Mesendoderm (in vitro differentiated cells): ENCODE results near the gene ZNF618.

Experiments used
- DNase-seq: peaks from one replicate; pipeline ENCODE4 v3.0.0; 2013
- H2AK5ac ChIP-seq: 2 replicates; pipeline ENCODE4 v1.6.1; 2013; ENCODE audit warnings: low read length, inconsistent platforms
- H2BK120ac ChIP-seq: 2 replicates; pipeline ENCODE4 v1.6.1; 2013; ENCODE audit warnings: low read depth, mild to moderate bottlenecking, low read length, moderate library complexity, mixed read lengths
- H2BK15ac ChIP-seq: replicated peaks from 2 replicates; pipeline ENCODE4 v1.6.1; 2013; ENCODE audit warnings: low read depth, mild to moderate bottlenecking, moderate library complexity
- H2BK5ac ChIP-seq: 2 replicates; pipeline ENCODE4 v1.6.1; 2013; ENCODE audit warnings: low read length, inconsistent platforms
- H3K18ac ChIP-seq: 2 replicates; pipeline ENCODE4 v1.6.1; 2013; ENCODE audit warnings: mild to moderate bottlenecking, low read length, mixed read lengths
- H3K23ac ChIP-seq: one replicate; pipeline ENCODE4 v1.6.1; 2013; ENCODE audit warnings: low read length
- H3K27ac ChIP-seq: 2 replicates; pipeline ENCODE4 v1.5.1; 2013; ENCODE audit warnings: low read depth, mild to moderate bottlenecking, inconsistent platforms, low read length, moderate library complexity
- H3K27me3 ChIP-seq: 2 replicates; pipeline ENCODE4 v1.6.1; 2013; ENCODE audit warnings: low read length, control low read depth, mild to moderate bottlenecking, inconsistent platforms; ENCODE audit not compliant: insufficient read depth, poor library complexity
- H3K36me3 ChIP-seq: 2 replicates; pipeline ENCODE4 v1.6.1; 2013; ENCODE audit warnings: low read length, inconsistent platforms; ENCODE audit not compliant: control insufficient read depth, insufficient read depth
- H3K4ac ChIP-seq: one replicate; pipeline ENCODE4 v1.6.1; 2013; ENCODE audit warnings: low read depth, mild to moderate bottlenecking, low read length, moderate library complexity
- H3K4me1 ChIP-seq: 2 replicates; pipeline ENCODE4 v1.6.1; 2013; ENCODE audit warnings: low read depth, low read length, inconsistent platforms; ENCODE audit not compliant: control insufficient read depth
- H3K4me2 ChIP-seq: 2 replicates; pipeline ENCODE4 v1.6.1; 2013; ENCODE audit warnings: low read length
- H3K4me3 ChIP-seq: 2 replicates; pipeline ENCODE4 v1.5.1; 2013; ENCODE audit warnings: mild to moderate bottlenecking, low read length
- H3K56ac ChIP-seq: one replicate; pipeline ENCODE4 v1.6.1; 2013; ENCODE audit warnings: low read length
- H3K79me1 ChIP-seq: 2 replicates; pipeline ENCODE4 v1.6.1; 2013; ENCODE audit warnings: low read length, inconsistent platforms
- H3K79me2 ChIP-seq: 2 replicates; pipeline ENCODE4 v1.6.1; 2013; ENCODE audit warnings: mild to moderate bottlenecking, low read length; ENCODE audit not compliant: control insufficient read depth, insufficient read depth
- H3K9ac ChIP-seq: 2 replicates; pipeline ENCODE4 v1.6.1; 2013; ENCODE audit warnings: low read length, inconsistent platforms
- H4K5ac ChIP-seq: one replicate; pipeline ENCODE4 v1.6.1; 2013; ENCODE audit warnings: low read length
- H4K8ac ChIP-seq: one replicate; pipeline ENCODE4 v1.6.1; 2013; ENCODE audit warnings: low read depth, mild to moderate bottlenecking, control low read depth, low read length, moderate library complexity
- WGBS: extraction: QIAGEN DNeasy Blood & Tissue Kit; methylation state at CpG from one replicate; pipeline ENCODE4 v1.1.7; 2013; ENCODE audit warnings: low lambda C conversion rate, missing lambda C conversion rate; ENCODE audit not compliant: insufficient coverage; ENCODE audit errors: extremely low coverage; 5-methylcytosine and 5-hydroxymethylcytosine counted together

Gene ZNF618

DNA sequence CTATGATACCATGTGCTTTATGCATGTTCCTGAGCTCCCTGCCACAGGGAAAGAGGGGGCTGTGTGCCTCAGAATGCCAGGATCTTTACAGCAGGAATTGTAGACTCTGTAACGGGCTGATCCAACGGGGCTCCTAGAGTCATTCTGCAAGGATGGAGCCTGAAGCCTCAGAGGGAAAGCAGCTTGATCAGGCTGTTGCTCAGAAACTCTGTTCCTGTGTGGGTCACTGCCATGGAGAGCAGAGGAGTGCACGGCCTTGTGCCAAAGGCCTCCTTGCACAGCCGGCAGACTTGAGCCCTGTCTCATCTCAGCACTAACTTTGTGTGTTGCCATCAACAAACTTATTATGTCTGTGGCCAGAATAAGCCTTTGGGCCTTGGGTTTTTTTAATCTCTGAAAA lies 150.2 kb downstream of the ZNF618 start:
- H2BK5ac ChIP-seq: no peak overlapping the region
- no peak overlapping the region for H3K27ac ChIP-seq
- H2BK120ac ChIP-seq: no peak overlapping the region
- no peak overlapping the region for H3K56ac ChIP-seq
- no CpG with 5 or more reads among the region's 4 CpGs for WGBS
- H3K79me1 ChIP-seq: no peaks in the 10 kb centered on the region
- no peak overlapping the region for H3K4ac ChIP-seq
- H3K18ac ChIP-seq: no peak overlapping the region
- H2AK5ac ChIP-seq: no peak overlapping the region
- H3K4me1 ChIP-seq: no peaks in the 10 kb centered on the region
- H3K79me2 ChIP-seq: no peaks in the 10 kb centered on the region
- no peak overlapping the region for H3K4me3 ChIP-seq
- peaks cover 5% of the 10 kb centered on the region for H3K36me3 ChIP-seq
- no peak overlapping the region for H3K23ac ChIP-seq
- H3K9ac ChIP-seq: no peak overlapping the region
- H4K5ac ChIP-seq: no peak overlapping the region
- no peaks in the 10 kb centered on the region for H3K27me3 ChIP-seq
- H2BK15ac ChIP-seq: no peak overlapping the region
- H3K4me2 ChIP-seq: no peak overlapping the region
- DNase-seq: no peak
- no peak overlapping the region for H4K8ac ChIP-seq

DNA sequence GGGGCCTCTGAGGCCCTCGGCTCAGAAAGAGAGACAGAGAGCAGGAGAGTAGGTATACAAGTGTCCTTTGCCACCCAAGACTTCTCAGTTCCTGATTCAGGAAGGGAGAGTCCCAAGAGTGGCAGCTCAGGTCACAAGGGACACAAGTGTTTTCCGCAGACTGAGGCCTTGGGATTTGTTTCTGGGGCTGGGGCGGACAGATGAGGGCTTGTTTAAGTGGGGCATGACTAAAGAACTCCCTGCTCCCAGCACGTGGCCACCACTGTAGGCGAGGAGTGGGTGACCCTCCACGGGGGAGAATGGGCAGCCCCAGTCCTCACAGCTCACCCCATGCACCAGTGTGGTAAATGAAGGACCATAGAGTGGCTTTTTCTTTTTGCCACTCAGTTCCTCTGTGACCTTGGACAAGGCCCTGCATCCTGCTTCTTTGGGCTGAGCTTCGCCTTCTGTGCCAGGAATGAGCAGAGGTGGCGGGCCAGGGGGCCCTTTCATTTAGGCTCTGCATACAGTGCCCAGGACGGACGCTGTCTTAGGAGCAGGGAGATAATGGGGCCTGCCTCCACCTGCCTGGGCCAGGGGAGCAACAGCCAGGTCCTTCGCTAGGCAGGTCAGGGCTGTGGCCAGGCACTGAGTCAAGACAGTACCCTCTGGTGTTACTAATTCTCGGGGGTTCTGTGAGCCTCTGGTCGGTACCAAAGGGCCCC lies 151.2 kb downstream of the ZNF618 start:
- Histone ChIP-seq H3K36me3 (peaks cover 5% of the 10 kb centered on the region), H3K23ac (no peak overlapping the region), H4K8ac (no peak overlapping the region), H3K9ac (no peak overlapping the region), H3K79me1 (no peaks in the 10 kb centered on the region), H3K4ac (no peak overlapping the region), H2AK5ac (no peak overlapping the region), H3K18ac (no peak overlapping the region), H3K4me3 (no peak overlapping the region), H2BK5ac (no peak overlapping the region), H3K79me2 (no peaks in the 10 kb centered on the region), H2BK120ac (no peak overlapping the region), H2BK15ac (no peak overlapping the region), H3K4me1 (no peaks in the 10 kb centered on the region), H3K27ac (no peak overlapping the region), H3K56ac (no peak overlapping the region), H4K5ac (no peak overlapping the region), H3K27me3 (no peaks in the 10 kb centered on the region), H3K4me2 (no peak overlapping the region)
- no peak for DNase-seq
- WGBS: no CpG with 5 or more reads among the region's 13 CpGs

GRCh38 chr9:114027863-114028465 lies 151.9 kb downstream of the ZNF618 start:
- DNase-seq: no peak
- H3K4ac ChIP-seq: no peak overlapping the region
- H3K4me3 ChIP-seq: no peak overlapping the region
- no peak overlapping the region for H2AK5ac ChIP-seq
- H3K4me2 ChIP-seq: no peak overlapping the region
- no peak overlapping the region for H4K8ac ChIP-seq
- H2BK15ac ChIP-seq: no peak overlapping the region
- H3K27me3 ChIP-seq: no peaks in the 10 kb centered on the region
- H2BK5ac ChIP-seq: no peak overlapping the region
- H3K56ac ChIP-seq: no peak overlapping the region
- H4K5ac ChIP-seq: no peak overlapping the region
- H3K4me1 ChIP-seq: no peaks in the 10 kb centered on the region
- H3K23ac ChIP-seq: no peak overlapping the region
- no peaks in the 10 kb centered on the region for H3K79me2 ChIP-seq
- peaks cover 5% of the 10 kb centered on the region for H3K36me3 ChIP-seq
- no peaks in the 10 kb centered on the region for H3K79me1 ChIP-seq
- H2BK120ac ChIP-seq: no peak overlapping the region
- no peak overlapping the region for H3K18ac ChIP-seq
- no peak overlapping the region for H3K9ac ChIP-seq
- no peak overlapping the region for H3K27ac ChIP-seq
- WGBS: no CpG with 5 or more reads among the region's 4 CpGs

DNA sequence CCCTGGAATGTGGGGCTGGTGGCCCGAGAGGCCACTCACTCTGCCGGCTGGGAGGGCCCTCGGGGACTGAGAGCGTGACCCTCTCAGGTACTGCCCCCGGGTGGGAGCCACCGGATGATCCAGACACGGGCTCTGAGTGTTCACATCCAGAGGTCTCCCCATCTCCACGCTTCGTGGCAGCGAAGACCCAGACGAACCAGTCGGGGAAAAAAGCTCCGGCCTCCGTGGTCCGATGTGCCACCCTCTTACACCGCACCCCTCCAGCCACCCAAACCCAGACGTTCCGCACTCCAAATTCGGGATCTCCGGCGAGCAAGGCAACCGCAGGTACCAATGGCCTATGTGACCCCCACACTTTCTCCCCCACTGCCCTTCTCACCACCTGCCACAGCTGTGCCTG lies 152.5 kb downstream of the ZNF618 start:
- no peak overlapping the region for H4K5ac ChIP-seq
- H3K4ac ChIP-seq: no peak overlapping the region
- WGBS: no CpG with 5 or more reads among the region's 22 CpGs
- H3K56ac ChIP-seq: no peak overlapping the region
- DNase-seq: no peak
- H3K27me3 ChIP-seq: no peaks in the 10 kb centered on the region
- H3K27ac ChIP-seq: no peak overlapping the region
- no peaks in the 10 kb centered on the region for H3K79me2 ChIP-seq
- H3K4me1 ChIP-seq: no peaks in the 10 kb centered on the region
- H3K23ac ChIP-seq: no peak overlapping the region
- no peaks in the 10 kb centered on the region for H3K79me1 ChIP-seq
- no peak overlapping the region for H2BK120ac ChIP-seq
- H3K4me3 ChIP-seq: no peak overlapping the region
- no peak overlapping the region for H3K18ac ChIP-seq
- no peak overlapping the region for H2BK15ac ChIP-seq
- peaks cover 5% of the 10 kb centered on the region for H3K36me3 ChIP-seq
- no peak overlapping the region for H3K9ac ChIP-seq
- H4K8ac ChIP-seq: no peak overlapping the region
- no peak overlapping the region for H2BK5ac ChIP-seq
- no peak overlapping the region for H3K4me2 ChIP-seq
- H2AK5ac ChIP-seq: no peak overlapping the region

DNA sequence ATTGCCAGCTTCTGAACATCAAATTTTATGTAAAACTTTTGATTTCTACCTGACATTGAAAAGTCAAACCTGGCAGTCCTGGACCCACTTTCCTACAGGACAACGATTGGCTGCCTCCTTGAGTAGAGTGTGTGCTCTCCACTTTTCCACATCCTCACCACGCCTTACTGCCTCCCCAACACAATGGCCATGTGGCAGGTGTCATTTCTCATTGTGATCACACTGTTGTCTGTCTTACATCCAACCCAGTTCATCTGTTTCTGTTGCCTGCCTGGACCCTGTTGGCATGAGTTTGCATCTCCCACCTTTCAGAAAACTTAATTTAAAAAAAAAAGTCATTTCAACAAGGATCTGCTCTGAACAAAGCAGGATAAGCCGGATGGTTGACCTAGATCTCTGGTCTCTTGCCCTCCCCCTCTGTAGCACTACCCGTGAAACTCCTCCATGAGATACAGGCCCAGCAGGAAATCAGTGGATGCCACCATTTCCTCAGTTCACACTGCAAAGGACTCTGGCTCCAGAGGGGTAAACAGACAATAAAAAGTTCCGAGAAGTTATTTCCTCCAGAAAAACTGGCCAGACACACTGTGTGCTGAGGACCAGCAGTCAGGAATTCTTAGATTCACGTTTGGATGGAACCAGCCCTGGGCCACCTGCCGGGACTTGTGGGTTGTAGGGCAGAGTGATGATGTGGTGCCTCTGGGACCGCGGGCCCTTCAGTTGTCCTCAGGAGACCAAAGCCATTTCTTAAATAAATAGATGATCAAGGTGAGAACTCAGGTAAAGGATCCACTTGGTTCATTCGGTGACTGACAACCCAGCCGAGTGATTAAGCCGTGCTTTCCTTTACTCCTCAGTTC lies 153.4 kb downstream of the ZNF618 start:
- no peak overlapping the region for H2BK15ac ChIP-seq
- DNase-seq: no peak
- peaks cover 5% of the 10 kb centered on the region for H3K36me3 ChIP-seq
- H3K27me3 ChIP-seq: no peaks in the 10 kb centered on the region
- no peak overlapping the region for H3K56ac ChIP-seq
- H3K4me1 ChIP-seq: no peaks in the 10 kb centered on the region
- no peak overlapping the region for H3K23ac ChIP-seq
- no peak overlapping the region for H4K5ac ChIP-seq
- no peak overlapping the region for H3K4ac ChIP-seq
- H3K18ac ChIP-seq: no peak overlapping the region
- H3K4me3 ChIP-seq: no peak overlapping the region
- no peak overlapping the region for H4K8ac ChIP-seq
- no peak overlapping the region for H3K9ac ChIP-seq
- H3K27ac ChIP-seq: no peak overlapping the region
- H3K4me2 ChIP-seq: no peak overlapping the region
- H3K79me2 ChIP-seq: no peaks in the 10 kb centered on the region
- H3K79me1 ChIP-seq: no peaks in the 10 kb centered on the region
- no peak overlapping the region for H2BK120ac ChIP-seq
- no CpG with 5 or more reads among the region's 12 CpGs for WGBS
- no peak overlapping the region for H2BK5ac ChIP-seq
- no peak overlapping the region for H2AK5ac ChIP-seq
